Testis (tissue), 2 donors: ENCODE results near the gene GAB2.

Experiments
- CTCF ChIP-seq, 3 experiments: fragments of 450-650 bp in 2 of 3; fragments of 200-600 bp in 1 of 3; sonication (generic) in 1 of 3; IDR thresholded peaks; one replicate each; pipeline ENCODE4 v1.5.1; 2016 to 2019; ENCODE audit warnings: antibody characterized with exemption in 3 of 3, mild to moderate bottlenecking in 2 of 3, moderate library complexity in 1 of 3
- POLR2A ChIP-seq: fragments of 450-650 bp; IDR thresholded peaks from one replicate; pipeline ENCODE4 v1.6.1; 2017; ENCODE audit warnings: antibody characterized with exemption, mild to moderate bottlenecking, moderate library complexity

GRCh38 chr11:78339483-78339882 lies 78.1 kb downstream of the GAB2 start:
- TF ChIP-seq POLR2A (no peak), CTCF (IDR thresholded peaks at IDR 0.05) (no peak)
